Measurements from ENCODE around the gene ETV3L.
"Not testable (repeated sequence)": the region's sequence is repeated elsewhere in the genome, so short reads cannot be mapped to it uniquely, and the experiment has no call there.

Gene ETV3L

GRCh38 chr1:157104598-157105293 lies 5.1 kb upstream of the ETV3L start:
- no peak for DNase-seq

- no peak for DNase-seq
Measured at GRCh38 chr1:157103268-157103667, 3.7 kb upstream of the ETV3L start.

- no peak for DNase-seq
Measured at GRCh38 chr1:157101149-157101548, 1.5 kb upstream of the ETV3L start.

GRCh38 chr1:157098987-157099632 lies 498 bp downstream of the ETV3L start:
- not testable (repeated sequence) for DNase-seq

GRCh38 chr1:157098519-157098918 lies 1.1 kb downstream of the ETV3L start:
- DNase-seq, result no peak

GRCh38 chr1:157097692-157098091 lies 1.9 kb downstream of the ETV3L start:
- no peak for DNase-seq

GRCh38 chr1:157096881-157097280 lies 2.7 kb downstream of the ETV3L start:
- no peak for DNase-seq

GRCh38 chr1:157095551-157095950 lies 4.1 kb downstream of the ETV3L start:
- no peak for DNase-seq

- DNase-seq, result no peak
Measured at GRCh38 chr1:157095091-157095490, 4.5 kb downstream of the ETV3L start.

- DNase-seq, result no peak
Measured at GRCh38 chr1:157092831-157093230, 6.8 kb downstream of the ETV3L start.

- no peak for DNase-seq
Measured at GRCh38 chr1:157091668-157092273, 7.8 kb downstream of the ETV3L start.

GRCh38 chr1:157091186-157091585 lies 8.4 kb downstream of the ETV3L start:
- DNase-seq, result no peak

GRCh38 chr1:157090771-157091170 lies 8.8 kb downstream of the ETV3L start:
- DNase-seq, result no peak

GRCh38 chr1:157090196-157090647 lies 9.4 kb downstream of the ETV3L start:
- DNase-seq, result peak; percentile 92

- no peak for DNase-seq
Measured at GRCh38 chr1:157089789-157090188, 9.8 kb downstream of the ETV3L start.

- no peak for DNase-seq
Measured at GRCh38 chr1:157088607-157089006, 11.0 kb downstream of the ETV3L start.

- DNase-seq, result no peak
Measured at GRCh38 chr1:157087030-157087429, 12.6 kb downstream of the ETV3L start.

- no peak for DNase-seq
Measured at GRCh38 chr1:157086299-157086698, 13.3 kb downstream of the ETV3L start.

- DNase-seq, result no peak
Measured at GRCh38 chr1:157085421-157085820, 14.2 kb downstream of the ETV3L start.

- DNase-seq, result no peak
Measured at GRCh38 chr1:157084720-157085119, 14.9 kb downstream of the ETV3L start.

GRCh38 chr1:157081707-157082106 lies 17.9 kb downstream of the ETV3L start:
- DNase-seq, result no peak

GRCh38 chr1:157080714-157081113 lies 18.9 kb downstream of the ETV3L start:
- DNase-seq, result no peak

GRCh38 chr1:157077394-157077793 lies 22.2 kb downstream of the ETV3L start:
- DNase-seq, result no peak

Measured in stimulated activated CD4-positive, alpha-beta T cell treated with anti-CD3 and anti-CD28 coated beads, Interleukin-15, amount 100 ng/mL, for 24 hours (primary cell).